AG08395 (cell line): Measurements from ENCODE around the gene OS9.

Experiments
- DNase-seq: peaks from one replicate; pipeline ENCODE4 v3.0.0; 2012; ENCODE audit warnings: mixed read lengths, low spot score

Gene OS9

DNA sequence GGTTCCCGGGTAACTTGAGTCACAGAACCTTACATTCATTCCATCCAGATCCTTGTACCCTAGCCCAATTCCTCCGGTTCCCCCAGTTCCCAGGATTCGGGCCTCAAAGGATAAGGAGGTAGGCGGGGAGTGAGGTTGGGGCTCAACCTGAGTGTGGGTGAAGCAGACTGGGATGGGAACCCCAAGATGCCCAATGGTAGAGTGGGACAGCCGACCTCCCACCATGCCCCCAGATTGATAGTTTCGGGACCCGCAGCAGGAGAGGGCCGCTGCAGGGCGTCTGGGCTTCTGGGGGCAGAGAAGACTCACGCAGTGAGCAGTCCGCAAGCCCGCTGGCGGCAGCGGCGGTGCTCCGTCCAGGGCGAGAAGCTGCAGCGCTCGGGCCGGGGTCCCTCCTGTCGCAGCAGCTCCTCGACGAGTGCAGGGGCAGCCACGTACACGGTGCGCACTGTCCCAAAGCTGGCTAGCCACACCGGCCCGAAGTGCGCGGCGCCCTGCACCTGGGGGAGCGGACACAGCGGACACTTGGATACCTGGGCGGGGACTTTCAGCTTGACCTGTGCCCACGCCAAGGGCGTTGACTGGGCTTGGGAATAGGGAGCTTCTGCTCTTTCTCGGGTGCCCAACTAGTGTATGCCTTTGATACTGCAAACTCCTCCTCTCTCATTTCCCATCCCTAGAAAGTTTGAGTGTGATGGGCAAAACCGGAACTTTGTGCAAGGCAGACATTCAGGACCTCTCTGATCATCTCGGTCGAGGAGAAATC, 71.9 kb downstream of the OS9 start:
- DNase-seq: no peak

DNA sequence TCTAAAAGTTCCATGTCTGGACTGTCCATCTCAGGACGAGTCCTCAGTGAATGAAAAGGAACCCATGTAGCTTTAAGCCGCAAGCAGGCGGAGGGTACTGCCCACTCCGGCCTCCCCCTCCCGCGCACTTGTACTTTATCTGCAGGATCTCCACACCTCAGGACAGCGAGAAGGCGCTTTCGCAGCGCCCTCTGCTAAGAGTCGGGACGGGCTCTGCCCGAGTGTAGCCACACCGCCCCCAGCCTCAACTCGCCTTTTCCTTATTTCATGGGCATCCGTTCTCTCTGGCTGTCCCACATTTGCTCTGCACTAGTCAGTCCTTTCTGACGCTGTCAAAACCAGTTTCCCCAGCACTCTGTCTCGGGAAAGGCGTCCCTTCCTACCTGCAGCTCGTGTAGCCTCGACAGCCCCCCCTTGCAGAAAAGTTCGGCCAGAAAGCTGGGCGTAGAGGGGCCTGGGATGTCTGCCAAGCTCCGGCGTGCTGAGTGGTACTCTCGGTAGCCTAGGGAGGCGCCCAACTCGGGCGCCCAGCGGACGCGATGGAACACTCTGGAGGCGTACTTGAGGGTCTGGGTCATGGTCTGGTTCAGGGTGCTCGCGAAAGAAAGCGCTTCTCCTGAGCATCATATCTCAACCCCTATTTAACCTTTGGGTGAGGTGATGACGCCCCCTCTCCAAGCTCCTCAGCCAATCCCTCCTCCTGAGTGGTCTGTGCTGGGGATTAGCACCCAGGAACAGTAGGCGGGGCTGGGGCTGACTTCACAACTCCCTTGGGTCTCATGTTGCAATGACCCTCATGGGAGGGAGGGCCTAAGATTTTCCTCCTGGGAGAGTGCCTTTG, 72.8 kb downstream of the OS9 start, which contains the start of gene CYP27B1:
TSS of gene CYP27B1 (minus strand) at position 615 of the 841 bp plus-strand sequence. CDS start at position 578, 37 bp downstream.
- no peak for DNase-seq

GRCh38 chr12:57767305-57767698, 73.4 kb downstream of the OS9 start:
- DNase-seq: no peak

DNA sequence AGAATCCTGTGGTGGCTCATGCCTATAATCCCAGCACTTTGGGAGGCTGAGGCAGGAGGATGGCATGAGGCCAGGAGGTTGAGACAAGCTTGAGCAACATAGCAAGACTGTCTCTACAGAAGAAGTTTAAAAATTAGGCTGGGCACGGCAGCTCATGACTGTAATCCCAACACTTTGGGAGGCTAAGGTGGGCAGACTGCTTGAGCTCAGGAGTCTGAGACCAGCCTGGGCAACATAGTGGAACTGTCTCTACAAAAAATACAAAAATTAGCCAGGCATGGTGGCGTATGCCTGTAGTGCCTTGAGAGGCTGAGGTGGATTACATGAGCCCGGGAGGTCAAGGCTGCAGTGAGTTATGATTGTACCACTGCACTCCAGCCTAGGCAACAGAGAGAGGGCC, 73.9 kb downstream of the OS9 start:
- no peak for DNase-seq

DNA sequence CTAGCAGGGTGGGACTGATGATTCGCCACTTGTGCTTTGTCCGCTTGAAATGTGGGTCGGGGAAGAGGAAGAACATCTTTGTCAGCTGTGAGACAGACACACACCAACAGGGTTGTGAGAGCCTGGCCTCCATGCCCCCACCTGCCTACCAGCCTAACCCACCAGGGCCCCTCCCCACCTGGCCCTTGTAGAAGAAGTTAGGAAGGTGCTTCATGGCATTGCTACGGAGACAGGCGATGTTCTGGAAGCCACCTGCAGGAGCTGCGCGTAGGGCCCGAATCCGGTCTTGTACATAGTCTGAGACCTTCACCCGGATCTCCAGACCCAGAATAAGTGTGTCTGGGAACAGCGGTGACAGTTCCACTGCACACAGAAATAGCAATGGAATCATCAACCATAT, 75.7 kb downstream of the OS9 start:
- no peak for DNase-seq

GRCh38 chr12:57770734-57771133, 76.8 kb downstream of the OS9 start:
- DNase-seq: no peak
